NCI-H2196 treated with DMSO at 0.1 percent for 48 hours (cell line): Measurements from ENCODE around the gene MOB1A.
A peak's percentile ranks its signal among the peaks of the same experiment; 100 is the strongest.
"Not testable (repeated sequence)": the region's sequence is repeated elsewhere in the genome, so short reads cannot be mapped to it uniquely, and the experiment has no call there.

ENCODE experiments used
- DNase-seq: peaks from one replicate; lab custom pipeline; 2025; ENCODE audit not compliant: unreplicated experiment; lab: John Stamatoyannopoulos, UW

MOB1A gene

DNA sequence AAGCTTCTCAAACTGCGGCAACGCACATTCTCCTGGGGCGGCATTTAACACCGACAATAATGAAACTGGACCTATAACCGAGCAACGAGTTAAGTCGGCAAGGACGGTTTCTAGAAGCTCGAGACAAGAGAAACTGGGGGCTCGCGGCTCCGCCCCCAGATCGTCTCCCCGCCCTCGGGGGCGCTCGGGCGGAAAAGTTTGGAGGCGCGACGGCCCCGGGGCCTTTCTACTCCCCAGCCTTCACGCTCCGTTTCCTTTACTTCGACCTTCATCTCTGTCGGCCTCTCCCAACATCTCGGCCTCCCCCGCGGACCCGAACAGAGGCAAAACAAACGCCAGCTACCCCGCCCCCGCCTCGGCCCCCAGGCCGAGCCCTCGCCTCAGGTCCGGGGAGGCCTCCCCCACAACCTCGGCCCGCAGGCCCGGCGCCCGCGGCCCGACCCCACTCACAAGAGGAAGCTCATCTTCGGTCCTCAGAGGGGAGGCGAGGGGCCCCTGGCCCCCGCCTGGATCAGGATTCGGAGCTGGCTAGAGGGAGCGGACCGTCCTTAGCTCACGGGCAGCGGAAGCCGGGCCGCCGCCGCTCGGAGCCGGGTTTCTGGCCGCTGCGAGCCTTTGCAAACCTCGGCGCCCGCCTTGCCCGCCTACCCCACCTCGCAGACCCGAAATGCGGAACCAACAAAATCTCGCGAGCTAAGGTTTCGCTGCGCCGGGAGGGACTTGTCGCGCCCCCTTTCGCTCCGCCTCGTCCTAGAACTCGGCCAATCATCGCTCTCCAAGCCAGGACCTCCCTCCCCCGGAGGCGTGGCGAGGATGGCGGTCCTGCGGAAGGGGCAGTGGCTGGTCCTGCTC lies at the start of gene MOB1A:
Gene MOB1A (minus strand): TSS at position 669 of the 852 bp plus-strand sequence. CDS start 205 bp downstream, at position 464.
- peak; percentile 84 for DNase-seq

DNA sequence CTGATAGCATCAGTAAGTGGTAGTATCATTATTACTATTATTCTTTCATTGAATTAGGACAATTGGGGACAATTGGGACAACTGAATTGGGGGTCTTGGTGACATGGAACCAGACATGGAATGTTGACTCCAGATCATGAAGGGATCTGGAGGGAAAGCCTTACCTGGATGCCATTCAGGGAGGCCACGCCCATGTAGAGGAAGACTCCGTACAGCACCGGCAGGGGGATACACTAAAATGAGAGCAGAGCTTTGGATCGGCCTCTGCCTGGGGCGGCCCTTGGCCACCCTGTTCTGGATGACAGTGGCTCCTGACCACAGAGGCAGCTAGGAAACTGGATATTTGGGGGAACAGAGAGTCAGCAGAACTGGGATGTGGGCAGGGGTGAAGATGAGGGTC lies 49.0 kb upstream of the MOB1A start:
- no peak for DNase-seq

DNA sequence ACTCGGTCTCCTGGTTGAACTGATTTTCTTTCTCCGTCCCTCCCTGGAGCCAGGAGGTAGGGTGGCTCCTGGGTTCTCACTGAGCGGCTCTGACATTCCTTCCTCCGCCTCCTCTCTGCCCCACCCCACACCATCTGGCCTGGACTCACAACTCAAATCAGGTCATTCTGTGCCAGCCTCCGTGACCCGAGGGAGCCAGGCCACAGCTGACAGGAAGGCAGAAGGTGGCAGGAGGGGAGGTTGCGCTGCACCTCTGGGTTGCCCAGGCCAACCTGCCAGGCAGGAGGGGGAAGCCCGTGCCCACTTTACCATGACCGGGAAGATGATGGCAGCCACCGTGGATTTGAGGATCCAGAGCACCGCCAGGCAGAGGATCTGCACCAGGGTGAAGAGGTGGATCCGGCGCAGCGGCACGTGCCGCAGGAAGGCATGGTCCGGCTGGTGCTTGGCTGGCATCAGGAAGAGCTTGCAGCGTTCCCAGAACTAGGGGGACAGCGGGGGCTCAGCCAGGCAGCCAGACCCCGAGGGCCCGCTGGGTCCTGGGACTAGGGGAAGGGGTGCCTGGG lies 48.1 kb upstream of the MOB1A start:
- DNase-seq: no peak

DNA sequence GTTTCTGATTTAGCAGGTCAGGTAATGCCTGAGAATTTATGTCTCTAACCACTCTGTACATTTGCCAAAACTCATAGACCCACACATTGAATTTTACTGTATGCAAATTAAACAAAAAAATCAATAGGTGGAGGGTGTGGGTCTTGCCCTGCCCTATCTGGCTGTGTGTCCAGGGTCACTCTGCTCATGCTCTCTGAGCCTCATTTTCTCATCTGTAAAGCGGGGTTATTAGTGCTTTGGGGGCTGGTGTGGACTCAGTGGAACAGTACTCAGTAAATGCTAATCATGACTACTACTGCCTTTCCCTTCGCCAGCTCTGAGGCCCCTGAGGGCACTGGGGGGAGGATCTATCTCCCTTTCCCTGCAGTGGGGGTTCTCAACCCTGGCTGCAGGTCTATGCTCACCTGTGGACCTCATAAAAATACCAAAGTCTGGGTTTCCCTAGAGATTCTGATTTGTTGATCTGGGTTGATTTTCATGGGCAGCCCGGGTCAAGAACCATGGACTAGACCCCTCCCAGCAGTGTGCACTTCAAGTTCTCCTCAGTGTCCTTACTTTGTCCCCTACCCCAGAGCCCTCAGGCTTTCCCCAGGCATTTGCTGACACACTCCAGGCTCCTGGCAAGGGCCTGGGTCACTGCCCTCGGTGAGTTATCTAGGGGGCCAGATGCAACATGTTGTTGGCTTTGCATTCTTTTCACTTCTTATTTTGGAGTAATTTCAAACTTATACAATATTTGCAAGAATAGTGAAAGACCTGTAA lies 47.2 kb upstream of the MOB1A start:
- DNase-seq: no peak

DNA sequence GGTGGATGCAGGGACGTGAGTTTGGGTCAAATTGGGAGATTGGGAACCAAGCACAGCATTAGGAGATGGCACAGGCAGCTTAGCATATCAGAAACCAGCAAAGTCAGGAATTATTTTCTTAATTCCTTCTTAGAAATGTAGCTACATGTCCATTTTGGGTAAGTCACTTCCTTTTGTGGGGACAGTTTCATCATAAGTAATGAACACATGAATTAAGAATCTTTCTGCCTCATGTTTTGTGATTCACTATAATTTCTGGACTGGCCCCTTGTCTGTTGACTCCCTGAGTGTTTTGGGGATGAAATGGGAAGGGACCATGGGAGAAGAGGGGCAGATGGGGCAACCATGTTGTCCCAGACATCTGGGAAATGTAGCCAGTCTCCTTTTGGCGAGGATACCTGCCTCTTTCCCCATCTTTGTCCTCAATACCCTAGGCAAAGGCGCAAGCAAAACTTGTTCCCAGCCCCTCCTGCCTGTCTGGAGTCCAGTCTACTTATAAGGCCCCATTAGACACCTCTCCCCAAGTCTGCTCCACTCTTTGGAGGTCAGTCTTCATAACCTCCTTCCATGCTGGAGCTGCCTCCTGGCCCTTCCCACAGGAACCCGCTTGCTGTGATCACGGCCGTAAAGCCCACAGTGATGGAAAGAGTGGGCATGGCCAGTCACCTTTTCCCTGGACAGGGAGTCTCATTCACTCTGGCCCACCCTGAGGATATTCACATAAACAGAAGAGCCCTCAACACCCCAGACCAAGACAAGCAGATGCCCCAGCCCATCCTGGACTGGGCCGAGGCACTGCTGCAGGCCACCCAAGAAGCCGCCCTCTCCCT lies 45.5 kb upstream of the MOB1A start:
- no peak for DNase-seq

DNA sequence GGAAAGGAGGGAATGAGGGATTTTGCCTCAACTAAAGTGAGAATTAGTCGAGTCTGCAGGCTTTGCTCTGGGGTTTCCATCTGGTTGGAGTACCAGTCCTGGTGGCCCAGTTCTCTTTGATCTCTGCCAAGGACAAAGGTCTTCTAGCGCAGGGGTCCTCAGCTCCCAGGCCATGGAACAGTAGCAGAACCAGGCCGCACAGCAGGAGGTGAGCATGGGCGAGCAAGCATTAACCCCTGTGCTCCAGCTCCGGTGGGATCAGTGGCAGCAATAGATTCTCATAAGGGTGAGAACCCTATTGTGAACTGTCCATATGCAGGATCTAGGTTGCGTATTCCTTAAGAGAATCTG lies 43.6 kb upstream of the MOB1A start:
- DNase-seq: no peak

DNA sequence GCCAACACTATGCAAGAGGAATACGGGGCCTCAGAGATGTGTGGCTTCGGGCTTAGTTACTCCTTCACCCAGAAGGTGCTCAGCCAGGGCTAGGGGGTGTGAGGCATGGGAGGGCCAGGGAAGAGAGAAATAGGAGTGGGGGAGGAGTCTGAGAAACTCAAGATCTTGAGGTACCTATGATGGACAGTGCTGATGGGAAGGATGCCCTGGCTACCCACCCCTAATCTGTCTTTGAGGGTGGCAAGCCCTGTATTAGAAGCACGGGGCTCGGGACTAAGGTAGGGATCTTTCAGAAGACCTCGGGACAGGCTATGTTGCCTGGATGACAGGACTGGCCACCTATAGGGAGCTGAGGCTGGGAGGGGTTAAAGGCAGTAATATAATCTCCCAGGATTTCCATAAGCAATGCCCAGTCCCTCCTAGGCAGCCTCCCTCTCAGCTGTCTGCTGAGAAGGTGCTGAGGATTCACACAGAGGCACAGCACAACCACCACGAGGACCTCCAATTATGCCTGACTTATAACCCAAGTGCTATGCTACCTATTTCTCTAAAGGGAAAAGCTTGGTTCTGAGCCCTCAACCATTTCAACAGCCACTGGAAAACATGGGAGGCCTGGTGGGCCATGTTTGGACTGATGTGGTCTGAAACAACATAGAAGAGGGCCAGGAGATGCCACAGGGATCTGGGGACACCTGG lies 43.1 kb upstream of the MOB1A start:
- no peak for DNase-seq

DNA sequence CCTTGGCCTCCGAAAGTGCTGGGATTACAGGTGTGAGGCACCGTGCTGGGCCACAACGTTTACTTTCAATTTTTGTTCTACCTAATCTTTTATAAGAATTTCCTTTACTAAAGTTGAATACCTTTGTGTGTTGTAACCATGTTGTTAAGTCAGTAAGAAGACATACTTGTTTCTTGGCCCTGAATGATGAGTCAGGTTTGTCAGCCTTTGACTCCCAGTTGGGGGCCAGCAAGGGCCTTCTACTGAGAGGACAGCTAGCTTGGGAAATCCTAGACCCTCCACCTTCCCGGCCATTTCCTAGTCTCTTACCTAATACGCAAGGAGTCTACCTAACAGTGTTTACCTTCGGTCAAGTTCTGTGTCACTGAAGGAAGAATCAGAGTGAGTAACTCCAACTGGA lies 42.4 kb upstream of the MOB1A start:
- no peak for DNase-seq

DNA sequence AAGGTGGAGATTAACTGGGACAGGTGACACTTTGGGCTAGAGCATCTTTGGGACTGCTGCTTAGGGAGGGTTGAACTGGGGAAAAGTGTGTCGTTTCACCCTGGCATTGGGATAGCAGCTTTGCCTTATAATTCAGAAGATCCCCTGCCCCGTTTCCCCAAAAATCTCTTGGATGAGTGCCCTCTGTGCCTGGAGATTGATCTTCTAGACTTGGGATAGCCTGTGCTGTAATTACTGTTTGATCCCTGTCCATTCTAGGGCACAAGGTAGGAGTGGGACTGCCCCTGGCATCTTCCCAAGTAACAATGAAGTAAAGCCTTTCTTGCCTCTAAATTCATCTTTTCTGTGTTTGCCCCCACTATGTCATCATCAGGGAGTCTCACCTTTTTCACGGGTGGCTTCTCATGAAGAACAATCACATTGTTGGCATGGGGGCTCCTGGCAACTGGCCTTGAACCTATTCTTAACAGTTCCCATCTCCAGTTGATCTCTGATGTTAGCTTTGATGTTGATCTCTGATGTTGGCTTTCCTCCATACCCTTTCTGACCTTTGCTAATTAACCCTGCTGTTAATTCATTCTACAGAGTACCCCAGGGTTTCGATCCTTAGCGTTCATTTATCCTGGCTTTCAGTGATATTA lies 41.3 kb upstream of the MOB1A start:
- no peak for DNase-seq

DNA sequence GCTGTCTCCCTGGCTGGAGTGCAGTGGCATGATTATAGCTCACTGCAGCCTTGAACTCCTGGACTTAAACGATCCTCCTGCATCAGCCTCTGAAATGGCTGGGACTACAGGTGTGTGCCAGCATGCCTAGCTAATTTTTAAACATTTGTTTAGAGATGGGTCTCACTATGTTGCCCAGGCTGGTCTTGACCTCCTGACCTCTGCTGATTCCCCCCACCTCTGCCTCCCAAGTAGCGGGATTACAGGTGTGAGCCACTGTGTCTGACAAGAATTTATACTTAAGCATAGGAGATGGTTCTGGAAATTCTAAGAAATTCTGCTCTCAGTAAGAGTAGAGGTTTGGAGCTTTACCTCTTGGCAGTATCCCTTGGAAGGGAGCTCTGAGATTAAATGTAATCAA lies 38.0 kb upstream of the MOB1A start:
- no peak for DNase-seq

DNA sequence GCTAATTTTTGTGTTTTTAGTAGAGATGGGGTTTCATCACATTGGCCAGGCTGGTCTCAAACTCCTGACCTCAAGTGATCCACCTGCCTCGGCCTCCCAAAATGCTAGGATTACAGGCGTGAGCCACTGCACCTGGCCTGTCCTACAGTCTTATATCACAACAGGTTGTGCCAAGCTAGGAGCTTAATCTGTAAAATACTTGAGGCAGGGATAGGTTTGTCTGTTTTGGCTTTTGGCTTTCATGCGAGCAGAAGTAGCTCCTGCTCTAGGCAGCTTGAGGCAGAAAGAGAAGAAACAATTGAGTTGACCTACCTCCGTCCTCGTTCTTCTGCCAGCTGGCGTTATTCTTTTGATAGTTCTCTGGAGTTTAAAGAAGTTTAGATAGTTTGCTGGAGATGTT lies 37.1 kb upstream of the MOB1A start:
- not testable (repeated sequence) for DNase-seq

DNA sequence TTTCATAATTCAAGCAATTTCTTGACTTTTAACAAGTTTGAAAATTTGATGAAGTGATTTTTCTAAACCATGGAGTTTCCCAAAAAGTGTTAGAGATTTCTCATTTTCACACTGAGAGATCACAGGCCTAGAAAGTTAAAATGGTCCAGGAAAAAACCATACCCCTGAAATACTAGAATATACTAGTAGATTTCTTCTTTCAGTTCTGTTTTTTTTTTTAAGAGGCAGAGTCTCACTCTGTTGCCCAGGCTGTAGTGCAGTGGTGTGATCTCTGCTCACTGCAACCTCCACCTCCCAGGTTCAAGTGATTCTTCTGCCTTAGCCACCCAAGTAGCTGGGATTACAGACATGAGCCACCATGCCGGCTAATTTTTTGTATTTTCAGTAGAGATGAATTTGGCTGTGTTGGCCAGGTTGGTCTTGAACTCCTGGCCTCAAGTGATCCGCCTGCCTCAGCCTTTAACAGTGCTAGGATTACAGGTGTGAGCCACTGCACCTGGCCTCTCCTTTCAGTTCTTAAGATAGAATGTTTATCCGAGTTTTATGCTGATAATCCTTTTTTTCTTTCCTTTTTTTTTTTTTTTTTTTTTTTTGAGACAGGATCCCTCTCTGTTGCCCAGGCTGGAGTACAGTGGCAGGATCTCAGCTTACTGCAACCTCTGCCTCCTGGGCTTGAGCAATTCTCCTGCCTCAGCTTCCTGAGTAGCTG lies 34.2 kb upstream of the MOB1A start:
- DNase-seq: no peak

DNA sequence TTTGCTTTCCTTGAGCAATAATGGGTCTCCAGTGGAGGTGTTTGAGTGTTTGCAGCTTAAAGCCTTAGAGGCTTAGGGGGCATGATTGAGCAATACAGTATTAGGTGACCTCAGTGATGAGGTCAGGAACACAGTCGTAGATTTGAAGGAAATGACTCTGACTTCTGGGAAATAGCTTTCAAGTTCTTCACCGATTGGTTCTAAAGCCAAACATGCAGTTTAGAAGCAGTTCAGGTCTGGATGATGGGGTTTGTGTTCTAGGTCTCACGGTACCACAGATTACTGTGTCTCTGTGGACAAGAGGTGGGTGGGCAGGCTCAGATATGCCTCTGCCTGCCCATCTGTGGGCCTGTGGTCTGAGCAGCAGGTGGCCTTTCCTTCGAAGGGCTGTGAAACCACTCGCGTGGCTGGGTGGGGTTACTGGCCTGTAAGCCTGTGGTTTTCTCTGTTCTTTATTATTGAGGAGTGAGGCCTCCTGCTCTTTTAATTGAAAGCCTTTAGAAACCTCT lies 27.6 kb upstream of the MOB1A start:
- DNase-seq: no peak

DNA sequence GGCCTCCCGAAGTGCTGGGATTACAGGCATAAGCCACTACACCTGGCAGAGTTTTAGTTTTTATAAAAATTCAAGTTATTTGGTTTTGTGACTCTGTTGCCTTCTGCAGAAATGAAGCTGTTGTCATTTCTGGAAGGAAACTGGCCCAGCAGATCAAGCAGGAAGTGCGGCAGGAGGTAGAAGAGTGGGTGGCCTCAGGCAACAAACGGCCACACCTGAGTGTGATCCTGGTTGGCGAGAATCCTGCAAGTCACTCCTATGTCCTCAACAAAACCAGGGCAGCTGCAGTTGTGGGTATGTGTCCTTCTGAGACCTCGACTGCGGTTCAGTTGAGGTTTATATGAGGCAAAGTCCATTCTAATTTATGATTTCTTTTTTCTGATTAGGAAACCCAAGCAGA lies 26.9 kb upstream of the MOB1A start:
- DNase-seq: no peak

DNA sequence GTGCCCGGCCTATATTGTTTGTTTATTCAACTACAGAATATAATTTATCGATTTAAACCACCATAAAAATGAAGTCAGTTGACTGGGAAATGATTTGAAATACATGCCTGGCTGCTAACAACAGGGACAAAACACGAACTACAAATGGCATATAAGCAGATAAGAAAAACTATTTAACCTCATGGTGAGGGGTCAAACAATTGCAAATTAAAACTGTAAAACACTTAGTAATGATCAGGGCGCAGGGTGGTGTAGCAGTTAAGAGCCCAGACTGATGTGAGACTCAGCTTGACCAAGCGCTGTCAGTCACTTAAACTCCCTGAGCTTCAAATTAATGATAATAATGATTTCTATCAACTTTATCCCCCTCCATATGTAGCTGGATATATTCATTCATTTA lies 26.4 kb upstream of the MOB1A start:
- DNase-seq: no peak

DNA sequence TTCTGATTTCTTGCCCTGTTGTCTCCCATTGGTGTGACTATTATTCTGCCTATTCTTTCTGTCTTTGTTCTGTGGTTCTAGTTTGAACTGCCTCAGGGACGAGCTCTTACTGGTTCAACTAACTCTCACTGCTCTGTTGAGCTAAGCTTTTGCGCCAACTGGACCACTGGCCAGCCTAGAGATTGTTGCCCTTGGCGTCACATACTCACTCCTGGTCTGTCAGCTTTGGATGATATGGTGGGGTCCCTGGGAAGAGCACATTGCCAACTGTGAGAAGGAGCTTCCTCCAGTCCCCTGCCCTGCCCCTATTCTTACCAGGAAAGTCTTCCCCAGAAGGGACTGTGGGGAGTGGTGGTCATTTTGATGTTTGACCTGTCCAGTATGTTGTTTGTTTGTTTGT lies 25.8 kb upstream of the MOB1A start:
- no peak for DNase-seq

DNA sequence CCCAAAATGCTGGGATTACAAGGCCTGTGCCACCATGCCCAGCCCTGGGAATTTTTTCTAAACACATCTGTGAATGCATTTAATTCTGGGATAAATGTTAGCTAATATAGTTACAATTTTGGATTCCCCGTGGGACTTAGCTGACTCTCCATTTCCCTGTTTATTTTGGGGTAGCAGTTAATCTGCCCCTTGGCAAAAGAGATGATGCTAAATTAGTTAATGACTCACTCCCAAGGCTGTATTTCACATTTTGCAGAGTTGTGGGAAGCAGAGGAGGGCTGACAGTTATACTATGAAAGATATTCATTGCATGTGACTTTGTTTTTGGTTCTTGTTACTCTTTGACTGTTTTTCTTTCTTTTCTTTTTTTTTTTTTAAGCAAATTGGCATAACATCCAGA lies 22.9 kb upstream of the MOB1A start:
- no peak for DNase-seq

DNA sequence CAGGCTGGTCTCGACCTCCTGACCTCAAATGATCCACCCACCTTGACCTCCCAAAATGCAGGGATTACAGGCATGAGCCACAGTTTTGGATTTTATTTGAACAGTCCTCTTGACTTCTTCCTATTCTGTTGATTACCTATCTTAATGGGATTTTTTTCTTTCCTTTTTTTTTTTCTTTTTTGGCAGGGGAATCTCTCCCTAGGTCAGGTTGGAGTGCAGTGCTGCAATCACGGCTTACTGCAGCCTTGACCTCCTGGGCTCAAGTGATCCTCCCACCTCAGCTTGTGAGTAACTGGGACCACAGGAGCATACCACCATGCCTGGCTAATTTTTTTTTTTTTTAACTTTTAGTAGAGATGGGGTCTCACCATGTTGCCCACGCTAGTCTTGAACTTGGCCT lies 22.5 kb upstream of the MOB1A start:
- DNase-seq: no peak

DNA sequence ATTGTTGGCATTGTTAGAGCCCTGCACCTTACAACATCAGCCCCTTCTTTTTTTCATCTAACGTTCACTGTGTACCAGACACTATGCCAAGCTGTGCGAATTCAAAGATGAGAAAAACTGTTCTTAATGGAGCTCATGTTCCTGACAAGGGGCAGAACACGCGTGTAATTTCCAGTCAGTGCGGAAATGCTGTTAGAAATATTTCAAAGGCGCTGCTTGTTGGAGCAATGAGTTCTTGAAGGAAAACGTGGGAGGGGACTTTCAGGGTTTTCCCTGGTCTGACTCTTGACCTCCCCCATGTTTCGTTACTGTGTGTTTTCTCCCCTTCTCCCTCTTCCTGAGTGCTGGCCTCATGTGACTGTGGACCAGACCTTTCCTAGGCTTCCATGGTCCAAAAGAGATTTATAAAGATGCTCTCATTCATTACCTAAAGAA lies 21.2 kb upstream of the MOB1A start:
- DNase-seq: no peak
